ENCODE data around the gene LSM7.
A peak's percentile ranks its signal among the peaks of the same experiment; 100 is the strongest.

Gene LSM7

DNA sequence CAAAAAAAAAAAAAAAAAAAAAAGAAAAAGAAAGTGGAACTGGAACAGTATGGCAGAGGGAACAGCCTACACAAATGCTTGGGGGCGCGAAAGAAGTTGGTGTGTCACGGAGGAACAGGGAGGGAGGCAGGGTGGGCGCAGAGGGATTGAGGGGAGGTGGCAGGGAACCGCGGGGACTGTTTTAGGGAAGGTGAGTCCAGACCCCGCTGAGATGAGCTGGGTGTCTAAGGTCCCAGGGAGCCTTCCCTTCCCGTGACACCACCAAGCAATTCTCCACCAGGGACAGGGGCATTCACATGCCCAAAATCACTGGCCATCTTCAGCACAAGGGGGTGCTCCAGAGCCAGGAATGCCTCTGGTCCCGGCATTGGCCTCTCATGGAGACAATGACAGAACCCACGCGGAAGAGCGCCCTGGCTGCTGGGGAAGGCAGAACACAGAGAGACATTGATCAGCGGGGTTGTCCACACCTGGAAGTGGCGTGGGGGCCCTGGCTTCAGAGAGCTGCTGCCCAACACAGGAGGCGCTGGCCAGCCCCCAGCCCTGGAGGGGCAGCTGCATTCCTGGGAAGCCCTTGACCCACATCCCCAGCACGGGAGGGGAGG is 53.4 kb downstream of the LSM7 start:
- DNase-seq: peak; percentile 52

DNA sequence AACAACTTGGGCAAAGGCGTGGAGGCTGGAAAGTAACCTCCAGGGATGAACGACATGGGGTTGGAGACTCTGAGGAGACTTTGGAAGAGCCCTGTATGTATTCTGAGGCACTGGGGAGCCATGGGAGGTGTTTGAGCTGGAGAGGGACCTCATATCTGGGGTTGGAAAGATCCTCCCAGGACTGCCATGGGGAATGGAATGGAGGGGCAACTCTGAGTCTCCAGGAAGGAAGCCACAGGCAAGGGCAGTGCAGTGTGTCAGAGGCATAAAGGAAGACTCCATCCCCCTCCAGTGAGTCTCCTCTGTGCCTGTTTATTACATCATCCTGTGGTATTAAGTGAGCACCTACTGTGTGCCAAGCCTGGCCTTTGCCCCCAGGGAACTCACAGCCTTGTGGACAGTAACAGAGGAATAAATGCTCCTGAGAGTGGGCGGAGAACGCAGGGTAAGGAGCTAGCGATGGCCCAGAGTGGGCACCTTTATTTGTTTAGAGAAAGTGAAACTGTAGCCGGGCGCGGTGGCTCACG is 54.1 kb downstream of the LSM7 start:
- no peak for DNase-seq

DNA sequence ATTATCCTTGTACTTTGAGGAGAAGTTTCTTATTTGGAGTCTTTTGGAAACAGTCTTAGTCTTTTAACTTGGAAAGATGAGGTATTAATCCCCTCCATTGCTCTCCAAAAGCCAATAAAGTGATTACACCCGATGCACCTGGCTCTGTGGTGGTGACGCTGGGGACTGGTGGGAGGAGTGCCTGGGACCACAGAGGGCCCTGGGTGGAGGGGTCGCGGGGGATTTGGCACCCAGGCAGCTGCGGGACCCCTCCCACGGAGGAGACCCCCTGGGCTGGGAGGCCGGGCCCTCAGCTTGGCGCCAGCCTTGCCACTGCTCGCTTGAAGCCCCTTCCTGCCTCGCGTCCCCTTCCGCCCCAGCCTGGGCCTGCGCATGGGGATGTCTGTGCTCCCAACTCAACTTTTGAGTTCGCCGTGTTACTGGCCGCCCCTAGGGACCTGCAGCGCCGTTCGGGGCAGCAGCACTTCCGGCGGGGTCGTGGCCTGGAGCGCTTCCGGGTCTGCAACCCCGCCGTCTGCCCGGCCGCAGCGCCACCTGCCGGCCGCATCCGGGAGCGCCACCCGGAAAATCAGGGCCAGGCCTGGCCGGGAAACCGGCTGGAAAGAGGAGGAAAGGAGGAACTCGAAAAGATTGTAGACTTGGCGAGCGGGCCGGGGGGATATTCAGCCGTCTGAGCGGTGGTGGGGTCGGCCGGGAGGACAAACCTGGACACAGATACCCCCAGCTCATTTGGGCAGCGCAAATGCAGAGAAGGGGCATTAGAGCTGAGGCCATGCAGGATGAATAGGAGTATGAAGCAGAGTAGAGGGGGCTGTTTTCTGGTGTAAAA is 54.8 kb downstream of the LSM7 start:
- peak; percentile 83 for DNase-seq

Data from NCI-H1436 (cell line).